KOPT-K1 (cell line): ENCODE measurements around the gene TMEM164.

Experiments
- H3K27ac ChIP-seq: fragments of 200-600 bp; sonication (generic); 2 replicates; pipeline ENCODE4 v1.5.1; 2016; ENCODE audit warnings: antibody characterized with exemption, mild to moderate bottlenecking, low read depth, low read length; ENCODE audit not compliant: poor library complexity, severe bottlenecking
- H3K36me3 ChIP-seq: fragments of 200-600 bp; sonication (generic); 2 replicates; pipeline ENCODE4 v1.5.1; 2017; ENCODE audit warnings: antibody characterized with exemption, mild to moderate bottlenecking, low read length, moderate library complexity; ENCODE audit not compliant: insufficient read depth
- H3K9me3 ChIP-seq: fragments of 200-600 bp; sonication (generic); 2 replicates; pipeline ENCODE4 v1.5.1; 2017; ENCODE audit warnings: antibody characterized with exemption, low read length, mild to moderate bottlenecking; ENCODE audit not compliant: insufficient read depth, poor library complexity, severe bottlenecking

The TMEM164 gene

GRCh38 chrX:110219920-110220319 is 217.0 kb downstream of the TMEM164 start:
- Histone ChIP-seq H3K36me3 (no peaks in the 10 kb centered on the region), H3K27ac (no peak overlapping the region), H3K9me3 (no peaks in the 10 kb centered on the region)

GRCh38 chrX:110222497-110223257 is 219.8 kb downstream of the TMEM164 start:
- H3K27ac ChIP-seq: no peak overlapping the region
- H3K9me3 ChIP-seq: no peaks in the 10 kb centered on the region
- no peaks in the 10 kb centered on the region for H3K36me3 ChIP-seq

GRCh38 chrX:110224926-110225617 is 222.2 kb downstream of the TMEM164 start:
- Histone ChIP-seq H3K9me3 (no peaks in the 10 kb centered on the region), H3K36me3 (no peaks in the 10 kb centered on the region), H3K27ac (no peak overlapping the region)

- Histone ChIP-seq H3K9me3 (no peaks in the 10 kb centered on the region), H3K27ac (no peak overlapping the region), H3K36me3 (no peaks in the 10 kb centered on the region)
Observed at GRCh38 chrX:110226931-110227330, 224.0 kb downstream of the TMEM164 start.
